ENCODE results near the gene PLVAP. TPM values are rescaled to one million over a fixed set of nuclear protein-coding genes. Genes with fewer than 3 reads are reported as not detected.

Gene PLVAP
- total and polyA plus RNA-seq, 9 of the 15 experiments (the other 6 are each of a cell fraction or from before 2014, with no cell fraction given), result 0.09 to 0.84 (median 0.51) TPM; not detected in 4

GRCh38 chr19:17333611-17334413 lies 43.3 kb downstream of the PLVAP start (continued):
- TF ChIP-seq, protein P1, sequence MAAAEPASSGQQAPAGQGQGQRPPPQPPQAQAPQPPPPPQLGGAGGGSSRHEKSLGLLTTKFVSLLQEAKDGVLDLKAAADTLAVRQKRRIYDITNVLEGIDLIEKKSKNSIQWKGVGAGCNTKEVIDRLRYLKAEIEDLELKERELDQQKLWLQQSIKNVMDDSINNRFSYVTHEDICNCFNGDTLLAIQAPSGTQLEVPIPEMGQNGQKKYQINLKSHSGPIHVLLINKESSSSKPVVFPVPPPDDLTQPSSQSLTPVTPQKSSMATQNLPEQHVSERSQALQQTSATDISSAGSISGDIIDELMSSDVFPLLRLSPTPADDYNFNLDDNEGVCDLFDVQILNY (CRISPR knock-in tag; IDR thresholded peaks at IDR 0.05), result no peak
- no peak for TF ChIP-seq ZNF133 (CRISPR knock-in tag; IDR thresholded peaks at IDR 0.05)
- TF ChIP-seq HOXB6 (CRISPR knock-in tag; IDR thresholded peaks at IDR 0.05; ENCODE audit: borderline replicate concordance), result no peak
- TF ChIP-seq SMAD1 (IDR thresholded peaks at IDR 0.05; ENCODE audit: low read depth, low read length, partially characterized antibody), result no peak
- peak; percentile 43 for TF ChIP-seq NEUROD1 (IDR thresholded peaks at IDR 0.05; ENCODE audit: borderline replicate concordance, low read depth, low read length, partially characterized antibody)
- TF ChIP-seq ZNF311 (CRISPR knock-in tag; IDR thresholded peaks at IDR 0.05), result no peak; the same call in 1 of the 2 replicates
- peak; percentile 64 for TF ChIP-seq ATF7 (IDR thresholded peaks at IDR 0.05)
- no peak for TF ChIP-seq TCF7L2 (IDR thresholded peaks at IDR 0.05; ENCODE audit: low read depth, low read length)
- TF ChIP-seq, protein P2, sequence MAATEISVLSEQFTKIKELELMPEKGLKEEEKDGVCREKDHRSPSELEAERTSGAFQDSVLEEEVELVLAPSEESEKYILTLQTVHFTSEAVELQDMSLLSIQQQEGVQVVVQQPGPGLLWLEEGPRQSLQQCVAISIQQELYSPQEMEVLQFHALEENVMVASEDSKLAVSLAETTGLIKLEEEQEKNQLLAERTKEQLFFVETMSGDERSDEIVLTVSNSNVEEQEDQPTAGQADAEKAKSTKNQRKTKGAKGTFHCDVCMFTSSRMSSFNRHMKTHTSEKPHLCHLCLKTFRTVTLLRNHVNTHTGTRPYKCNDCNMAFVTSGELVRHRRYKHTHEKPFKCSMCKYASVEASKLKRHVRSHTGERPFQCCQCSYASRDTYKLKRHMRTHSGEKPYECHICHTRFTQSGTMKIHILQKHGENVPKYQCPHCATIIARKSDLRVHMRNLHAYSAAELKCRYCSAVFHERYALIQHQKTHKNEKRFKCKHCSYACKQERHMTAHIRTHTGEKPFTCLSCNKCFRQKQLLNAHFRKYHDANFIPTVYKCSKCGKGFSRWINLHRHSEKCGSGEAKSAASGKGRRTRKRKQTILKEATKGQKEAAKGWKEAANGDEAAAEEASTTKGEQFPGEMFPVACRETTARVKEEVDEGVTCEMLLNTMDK (IDR thresholded peaks at IDR 0.05; ENCODE audit: borderline replicate concordance, insufficient read depth, low read depth, low read length, poor library complexity, severe bottlenecking), result peak; percentile 49
- TF ChIP-seq MCM7 (IDR thresholded peaks at IDR 0.05), result no peak
- TF ChIP-seq TEAD2 (tag; IDR thresholded peaks at IDR 0.05), result no peak
- peak; percentile 82 for TF ChIP-seq DPF2 (IDR thresholded peaks at IDR 0.05)
- TF ChIP-seq FOXA1 (IDR thresholded peaks at IDR 0.05; ENCODE audit: borderline replicate concordance), result no peak
- 0 out of 2 replicates have a peak, but pooled peaks have one; percentile 23 for TF ChIP-seq RHOXF2B (CRISPR knock-in tag; conservative IDR thresholded peaks at IDR 0.05)
- TF ChIP-seq ELK1 (CRISPR knock-in tag; IDR thresholded peaks at IDR 0.05), result no peak
- no peak for TF ChIP-seq POLR2AphosphoS2 (IDR thresholded peaks at IDR 0.05; ENCODE audit: low read length)
- peak; percentile 46; the same call in 1 of the 2 replicates for TF ChIP-seq SPI1 (IDR thresholded peaks at IDR 0.05; ENCODE audit: borderline replicate concordance, low read depth, low read length)
- TF ChIP-seq NFATC3 (IDR thresholded peaks at IDR 0.05), result no peak
- TF ChIP-seq HSF4 (CRISPR knock-in tag; IDR thresholded peaks at IDR 0.05; ENCODE audit: borderline replicate concordance), result no peak
- TF ChIP-seq, protein P3, sequence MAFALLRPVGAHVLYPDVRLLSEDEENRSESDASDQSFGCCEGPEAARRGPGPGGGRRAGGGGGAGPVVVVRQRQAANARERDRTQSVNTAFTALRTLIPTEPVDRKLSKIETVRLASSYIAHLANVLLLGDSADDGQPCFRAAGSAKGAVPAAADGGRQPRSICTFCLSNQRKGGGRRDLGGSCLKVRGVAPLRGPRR (CRISPR knock-in tag; IDR thresholded peaks at IDR 0.05), result no peak
- TF ChIP-seq ZNF239 (CRISPR knock-in tag; IDR thresholded peaks at IDR 0.05), result no peak
- no peak for TF ChIP-seq ZNF584 (CRISPR knock-in tag; IDR thresholded peaks at IDR 0.05; ENCODE audit: low read depth)
- TF ChIP-seq MITF (IDR thresholded peaks at IDR 0.05), result 0 out of 2 replicates have a peak, but pooled peaks have one; percentile 6
- TF ChIP-seq ZNF41 (CRISPR knock-in tag; conservative IDR thresholded peaks at IDR 0.05), result no peak

Measured in K562 (cell line).